ENCODE results near the gene PTPRJ.

The PTPRJ gene

GRCh38 chr11:48096588-48097525, 116.5 kb downstream of the PTPRJ start:
- Mint-ChIP-seq H3K27ac (peak overlapping the region in 1 of 3 experiments; percentile 27), H3K27me3 (ENCODE audit: low read depth) (peaks cover 31% of the 10 kb centered on the region), H3K4me3 (no peak overlapping the region), H3K36me3 (ENCODE audit: low read depth) (no peaks in the 10 kb centered on the region), H3K9me3 (no peaks in the 10 kb centered on the region), H3K4me1 (peaks cover 43% of the 10 kb centered on the region)
- TF ChIP-seq CTCF (IDR thresholded peaks at IDR 0.05; ENCODE audit: unreplicated experiment in 3 of 3), result no peak

- Mint-ChIP-seq H3K4me3 (no peak overlapping the region), H3K9me3 (no peaks in the 10 kb centered on the region), H3K27ac (no peak overlapping the region), H3K36me3 (ENCODE audit: low read depth) (no peaks in the 10 kb centered on the region), H3K4me1 (peaks cover 43% of the 10 kb centered on the region), H3K27me3 (ENCODE audit: low read depth) (peaks cover 34% of the 10 kb centered on the region)
- no peak for TF ChIP-seq CTCF (IDR thresholded peaks at IDR 0.05; ENCODE audit: unreplicated experiment in 3 of 3)
Observed at GRCh38 chr11:48098024-48098423, 117.7 kb downstream of the PTPRJ start.

- Mint-ChIP-seq H3K4me1 (peaks cover 36% of the 10 kb centered on the region), H3K9me3 (no peaks in the 10 kb centered on the region), H3K27me3 (ENCODE audit: low read depth) (peaks cover 30% of the 10 kb centered on the region), H3K36me3 (ENCODE audit: low read depth) (no peaks in the 10 kb centered on the region), H3K4me3 (no peak overlapping the region), H3K27ac (no peak overlapping the region)
- no peak for TF ChIP-seq CTCF (IDR thresholded peaks at IDR 0.05; ENCODE audit: unreplicated experiment in 3 of 3)
Observed at GRCh38 chr11:48099916-48100446, 119.6 kb downstream of the PTPRJ start.

- Mint-ChIP-seq H3K9me3 (no peaks in the 10 kb centered on the region), H3K4me1 (peaks cover 29% of the 10 kb centered on the region), H3K27ac (peak overlapping the region; percentile 41 to 85 (median 64)), H3K4me3 (no peak overlapping the region), H3K27me3 (ENCODE audit: low read depth) (peaks cover 26% of the 10 kb centered on the region), H3K36me3 (ENCODE audit: low read depth) (no peaks in the 10 kb centered on the region)
- no peak for TF ChIP-seq CTCF (IDR thresholded peaks at IDR 0.05; ENCODE audit: unreplicated experiment in 3 of 3)
Observed at GRCh38 chr11:48101044-48101733, 120.8 kb downstream of the PTPRJ start.

- Mint-ChIP-seq H3K9me3 (no peaks in the 10 kb centered on the region), H3K4me3 (no peak overlapping the region), H3K27me3 (ENCODE audit: low read depth) (peaks cover 19% of the 10 kb centered on the region), H3K27ac (peak overlapping the region; percentile 41 to 85 (median 64)), H3K36me3 (ENCODE audit: low read depth) (no peaks in the 10 kb centered on the region), H3K4me1 (peaks cover 22% of the 10 kb centered on the region)
- no peak for TF ChIP-seq CTCF (IDR thresholded peaks at IDR 0.05; ENCODE audit: unreplicated experiment in 3 of 3)
Observed at GRCh38 chr11:48101958-48102357, 121.6 kb downstream of the PTPRJ start.

All from nephron (organoid).